Loucy (cell line): Measurements from ENCODE around the gene ZMAT5.

Experiments
- H2AFZ ChIP-seq: fragments of 200-600 bp; sonication (generic); 2 replicates; pipeline ENCODE4 v1.6.0; 2016; ENCODE audit warnings: antibody characterized with exemption, mild to moderate bottlenecking, low read length, moderate library complexity
- H3F3A ChIP-seq: fragments of 200-600 bp; 2 replicates; pipeline ENCODE4 v1.6.0; 2016; ENCODE audit warnings: antibody characterized with exemption, low read depth, mild to moderate bottlenecking
- H3K27me3 ChIP-seq: fragments of 200-600 bp; sonication (generic); 2 replicates; pipeline ENCODE4 v1.6.1; 2014; ENCODE audit warnings: low read length, mild to moderate bottlenecking; ENCODE audit not compliant: insufficient read depth, poor library complexity, severe bottlenecking
- H3K36me3 ChIP-seq: fragments of 200-600 bp; sonication (generic); 2 replicates; pipeline ENCODE4 v1.6.1; 2016; ENCODE audit warnings: low read length; ENCODE audit not compliant: insufficient read depth
- H3K4me1 ChIP-seq: fragments of 200-600 bp; sonication (generic); 2 replicates; pipeline ENCODE4 v1.5.1; 2014; ENCODE audit warnings: low read length, mild to moderate bottlenecking; ENCODE audit not compliant: insufficient read depth, poor library complexity, severe bottlenecking
- H3K4me2 ChIP-seq: fragments of 200-600 bp; sonication (generic); 2 replicates; pipeline ENCODE4 v1.6.0; 2014; ENCODE audit warnings: antibody characterized with exemption, low read length, low read depth, mild to moderate bottlenecking; ENCODE audit not compliant: poor library complexity, severe bottlenecking
- H3K4me3 ChIP-seq: fragments of 200-600 bp; sonication (generic); 2 replicates; pipeline ENCODE4 v1.5.1; 2014; ENCODE audit warnings: low read length, mild to moderate bottlenecking, mixed read lengths; ENCODE audit not compliant: poor library complexity, severe bottlenecking
- H3K79me2 ChIP-seq: fragments of 200-600 bp; sonication (generic); 2 replicates; pipeline ENCODE4 v1.6.1; 2014; ENCODE audit warnings: low read length; ENCODE audit not compliant: insufficient read depth
- H3K9ac ChIP-seq: fragments of 200-600 bp; sonication (generic); 2 replicates; pipeline ENCODE4 v1.6.0; 2014; ENCODE audit warnings: mild to moderate bottlenecking, low read depth, low read length, moderate library complexity; ENCODE audit not compliant: poor library complexity, severe bottlenecking
- H3K9me2 ChIP-seq: fragments of 200-600 bp; sonication (generic); replicated peaks from 2 replicates; pipeline ENCODE4 v1.6.1; 2016; ENCODE audit warnings: low read depth, low read length, mixed read lengths
- H3K9me3 ChIP-seq: fragments of 200-600 bp; sonication (generic); 2 replicates; pipeline ENCODE4 v1.6.1; 2014; ENCODE audit warnings: mild to moderate bottlenecking, antibody characterized with exemption, low read length, low read depth; ENCODE audit not compliant: insufficient read depth
- H4K20me1 ChIP-seq: fragments of 200-600 bp; sonication (generic); 2 replicates; pipeline ENCODE4 v1.6.0; 2014; ENCODE audit warnings: antibody characterized with exemption, low read length, mild to moderate bottlenecking; ENCODE audit not compliant: insufficient read depth, poor library complexity, severe bottlenecking
- EZH2phosphoT487 ChIP-seq: fragments of 200-600 bp; IDR thresholded peaks from 2 replicates; pipeline ENCODE4 v1.6.1; 2018; ENCODE audit warnings: antibody characterized with exemption, mild to moderate bottlenecking, moderate library complexity, borderline replicate concordance
- TF ChIP-seq, protein P1 (sequence below): fragments of 200-600 bp; sonication (generic); conservative IDR thresholded peaks from 2 replicates; pipeline ENCODE4 v1.5.1; 2014; ENCODE audit warnings: mild to moderate bottlenecking, antibody characterized with exemption, low read length

The ZMAT5 gene

DNA sequence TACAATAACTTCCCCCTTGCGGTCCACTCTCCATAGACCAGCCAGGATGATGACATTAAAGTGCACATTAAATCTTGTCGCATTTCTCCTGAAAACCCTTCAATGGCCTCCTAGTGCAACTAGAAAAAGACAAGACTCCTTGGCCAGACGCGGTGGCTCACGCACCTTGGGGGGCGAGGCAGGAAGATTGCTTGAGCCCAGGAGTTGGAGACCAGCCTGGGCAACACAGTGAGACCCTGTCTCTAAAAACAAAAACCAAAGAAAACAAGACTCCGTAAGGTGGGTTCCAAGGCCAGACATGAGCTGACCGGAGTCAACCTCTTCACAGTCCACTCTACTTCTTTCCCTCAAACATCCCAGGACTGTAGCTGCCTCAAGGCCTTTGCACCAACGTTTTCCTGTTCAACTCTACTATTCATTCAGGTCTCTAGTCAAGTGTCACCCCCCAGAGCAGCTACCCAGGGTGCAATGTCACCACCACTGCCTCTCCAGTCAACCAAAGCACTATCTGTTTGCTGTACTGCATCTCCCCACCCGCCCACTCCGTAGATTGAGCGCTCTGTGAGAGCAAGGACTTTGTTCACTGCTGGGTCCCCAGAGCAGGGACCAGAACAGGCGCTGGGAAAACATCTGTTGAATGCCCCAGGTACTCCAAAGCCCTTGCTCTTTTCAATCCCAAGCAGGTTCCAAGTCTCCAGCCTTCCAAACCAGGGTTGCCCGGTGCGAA lies 739 bp downstream of the ZMAT5 start:
- H2AFZ ChIP-seq = peak overlapping the region; percentile 83

DNA sequence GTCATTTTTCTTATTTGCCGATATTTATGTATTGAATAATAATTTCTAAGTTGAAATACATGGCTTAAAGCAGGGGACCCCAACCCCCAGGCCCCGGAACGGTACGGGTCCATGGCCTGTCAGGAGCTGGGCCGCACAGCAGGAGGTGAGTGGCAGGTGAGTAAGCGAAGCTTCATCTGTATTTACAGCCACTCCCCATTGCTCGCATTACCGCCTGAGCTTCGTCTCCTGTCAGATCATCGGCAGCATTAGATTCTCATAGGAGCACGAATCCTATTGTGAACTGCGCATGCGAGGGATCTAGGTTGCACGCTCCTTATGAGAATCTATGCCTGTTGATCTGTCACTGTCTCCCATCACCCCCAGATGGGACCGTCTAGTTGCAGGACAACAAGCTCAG lies 4.5 kb downstream of the ZMAT5 start:
- TF ChIP-seq, protein P1, sequence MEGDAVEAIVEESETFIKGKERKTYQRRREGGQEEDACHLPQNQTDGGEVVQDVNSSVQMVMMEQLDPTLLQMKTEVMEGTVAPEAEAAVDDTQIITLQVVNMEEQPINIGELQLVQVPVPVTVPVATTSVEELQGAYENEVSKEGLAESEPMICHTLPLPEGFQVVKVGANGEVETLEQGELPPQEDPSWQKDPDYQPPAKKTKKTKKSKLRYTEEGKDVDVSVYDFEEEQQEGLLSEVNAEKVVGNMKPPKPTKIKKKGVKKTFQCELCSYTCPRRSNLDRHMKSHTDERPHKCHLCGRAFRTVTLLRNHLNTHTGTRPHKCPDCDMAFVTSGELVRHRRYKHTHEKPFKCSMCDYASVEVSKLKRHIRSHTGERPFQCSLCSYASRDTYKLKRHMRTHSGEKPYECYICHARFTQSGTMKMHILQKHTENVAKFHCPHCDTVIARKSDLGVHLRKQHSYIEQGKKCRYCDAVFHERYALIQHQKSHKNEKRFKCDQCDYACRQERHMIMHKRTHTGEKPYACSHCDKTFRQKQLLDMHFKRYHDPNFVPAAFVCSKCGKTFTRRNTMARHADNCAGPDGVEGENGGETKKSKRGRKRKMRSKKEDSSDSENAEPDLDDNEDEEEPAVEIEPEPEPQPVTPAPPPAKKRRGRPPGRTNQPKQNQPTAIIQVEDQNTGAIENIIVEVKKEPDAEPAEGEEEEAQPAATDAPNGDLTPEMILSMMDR = no peak
- no peak for TF ChIP-seq EZH2phosphoT487
- no peaks in the 10 kb centered on the region for H3F3A ChIP-seq
- H3K4me2 ChIP-seq = no peak overlapping the region

More for the DNA sequence above, 739 bp downstream of the ZMAT5 start:
- Histone ChIP-seq H3K36me3 (peaks cover 9% of the 10 kb centered on the region; the same call in 1 of the 2 replicates), H3K4me3 (peak overlapping the region; percentile 94), H3K9ac (peak overlapping the region; percentile 87), H3K79me2 (peaks cover 40% of the 10 kb centered on the region), H3K4me1 (peaks cover 31% of the 10 kb centered on the region), H3F3A (no peaks in the 10 kb centered on the region), H3K9me3 (no peaks in the 10 kb centered on the region), H3K4me2 (peak overlapping the region; percentile 89), H3K27me3 (no peaks in the 10 kb centered on the region), H3K9me2 (no peaks in the 10 kb centered on the region), H4K20me1 (peaks cover 3% of the 10 kb centered on the region)
- no peak for TF ChIP-seq EZH2phosphoT487
- TF ChIP-seq, protein P1 = no peak

DNA sequence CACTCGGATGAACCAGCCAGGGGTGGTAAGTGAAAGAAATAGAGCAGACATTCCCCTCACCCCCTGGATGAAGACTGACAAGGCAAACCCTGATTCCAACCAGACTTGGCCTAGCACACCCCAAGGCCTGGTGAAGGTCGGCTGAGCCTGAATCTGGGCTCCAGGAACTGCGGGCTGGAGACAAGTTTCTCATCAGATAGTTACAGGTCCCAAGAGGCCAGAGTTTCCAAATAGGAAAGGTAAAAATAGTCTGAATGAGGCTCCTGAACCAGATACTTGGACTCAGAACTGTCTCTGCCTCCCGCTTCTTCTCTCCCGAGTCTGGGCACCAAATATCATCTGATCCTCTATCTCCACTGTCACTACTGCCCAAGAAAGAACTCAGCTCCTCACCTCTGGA lies 7.8 kb downstream of the ZMAT5 start:
- no peaks in the 10 kb centered on the region for H3F3A ChIP-seq
- H3K79me2 ChIP-seq = no peaks in the 10 kb centered on the region
- H3K4me2 ChIP-seq = no peak overlapping the region

More for the DNA sequence above, 4.5 kb downstream of the ZMAT5 start:
- Histone ChIP-seq H4K20me1 (no peaks in the 10 kb centered on the region), H3K36me3 (no peaks in the 10 kb centered on the region), H3K9me3 (no peaks in the 10 kb centered on the region), H3K79me2 (peaks cover 13% of the 10 kb centered on the region), H3K9ac (no peak overlapping the region), H3K9me2 (no peaks in the 10 kb centered on the region), H3K4me1 (peaks cover 18% of the 10 kb centered on the region), H3K27me3 (no peaks in the 10 kb centered on the region), H3K4me3 (no peak overlapping the region), H2AFZ (no peak overlapping the region)

More for the DNA sequence above, 7.8 kb downstream of the ZMAT5 start:
- Histone ChIP-seq H3K9me3 (no peaks in the 10 kb centered on the region), H3K36me3 (no peaks in the 10 kb centered on the region), H3K9me2 (no peaks in the 10 kb centered on the region), H3K4me3 (no peak overlapping the region), H3K9ac (no peak overlapping the region), H2AFZ (no peak overlapping the region), H3K27me3 (no peaks in the 10 kb centered on the region), H4K20me1 (no peaks in the 10 kb centered on the region), H3K4me1 (peaks cover 3% of the 10 kb centered on the region)
- TF ChIP-seq EZH2phosphoT487 = no peak
- TF ChIP-seq, protein P1 = no peak
